ENCODE data around the gene DIAPH2. TPM values are rescaled to one million over a fixed set of nuclear protein-coding genes. Genes with fewer than 3 reads are reported as not detected.

Gene DIAPH2
- total RNA-seq, 2 donors from 2014 or later = 21.5 to 51.8 TPM

DNA sequence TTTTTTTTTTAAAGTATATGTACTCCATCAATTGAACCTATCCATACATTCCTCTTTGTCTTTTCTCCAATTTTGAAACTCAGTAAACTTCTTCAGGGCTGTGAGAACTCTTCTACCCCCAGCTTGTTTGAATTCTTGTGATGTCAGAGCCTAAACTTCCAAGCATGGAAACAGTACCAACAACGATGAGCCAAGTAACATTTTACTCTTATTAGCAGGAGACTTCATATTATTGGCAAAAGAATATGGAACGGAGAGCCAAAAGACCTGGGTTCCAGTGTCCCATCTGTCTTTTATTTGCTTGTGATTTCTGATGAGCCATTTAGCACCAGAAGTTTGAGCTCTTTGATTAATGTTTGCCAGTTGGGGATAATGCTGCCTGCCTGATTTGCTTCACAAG lies 5.3 kb downstream of the DIAPH2 start:
- Mint-ChIP-seq H3K27me3 (ENCODE audit: insufficient read depth) (no peaks in the 10 kb centered on the region), H3K27ac (no peak overlapping the region), H3K36me3 (ENCODE audit: low read depth) (peaks cover 9% of the 10 kb centered on the region), H3K9me3 (no peaks in the 10 kb centered on the region), H3K4me1 (peaks cover 60% of the 10 kb centered on the region), H3K4me3 (no peak overlapping the region)
- 78 to 83% methylated on average over 2 of the region's 2 CpGs for WGBS, 2 experiments (ENCODE audit: insufficient coverage in 1 of 2, insufficient read length in 1 of 2)
- H3K9ac ChIP-seq (ENCODE audit: extremely low read depth, low read length, poor library complexity, severe bottlenecking) = no peak overlapping the region
- H3K9me3 ChIP-seq (ENCODE audit: control insufficient read depth, low read length) = no peaks in the 10 kb centered on the region
- no peak overlapping the region for H3K27ac ChIP-seq (ENCODE audit: low read depth, low read length)
- H3K36me3 ChIP-seq (ENCODE audit: control insufficient read depth, insufficient read depth, low read length) = no peaks in the 10 kb centered on the region
- H3K4me3 ChIP-seq (ENCODE audit: low read length) = no peak overlapping the region
- DNase-seq = no peak
- TF ChIP-seq, protein P1, sequence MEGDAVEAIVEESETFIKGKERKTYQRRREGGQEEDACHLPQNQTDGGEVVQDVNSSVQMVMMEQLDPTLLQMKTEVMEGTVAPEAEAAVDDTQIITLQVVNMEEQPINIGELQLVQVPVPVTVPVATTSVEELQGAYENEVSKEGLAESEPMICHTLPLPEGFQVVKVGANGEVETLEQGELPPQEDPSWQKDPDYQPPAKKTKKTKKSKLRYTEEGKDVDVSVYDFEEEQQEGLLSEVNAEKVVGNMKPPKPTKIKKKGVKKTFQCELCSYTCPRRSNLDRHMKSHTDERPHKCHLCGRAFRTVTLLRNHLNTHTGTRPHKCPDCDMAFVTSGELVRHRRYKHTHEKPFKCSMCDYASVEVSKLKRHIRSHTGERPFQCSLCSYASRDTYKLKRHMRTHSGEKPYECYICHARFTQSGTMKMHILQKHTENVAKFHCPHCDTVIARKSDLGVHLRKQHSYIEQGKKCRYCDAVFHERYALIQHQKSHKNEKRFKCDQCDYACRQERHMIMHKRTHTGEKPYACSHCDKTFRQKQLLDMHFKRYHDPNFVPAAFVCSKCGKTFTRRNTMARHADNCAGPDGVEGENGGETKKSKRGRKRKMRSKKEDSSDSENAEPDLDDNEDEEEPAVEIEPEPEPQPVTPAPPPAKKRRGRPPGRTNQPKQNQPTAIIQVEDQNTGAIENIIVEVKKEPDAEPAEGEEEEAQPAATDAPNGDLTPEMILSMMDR (conservative IDR thresholded peaks at IDR 0.05) = no peak
- no peaks in the 10 kb centered on the region for H3K4me1 ChIP-seq (ENCODE audit: control insufficient read depth, insufficient read depth, low read length)
- H3K27me3 ChIP-seq (ENCODE audit: control insufficient read depth, insufficient read depth, low read length, poor library complexity, severe bottlenecking) = no peaks in the 10 kb centered on the region

DNA sequence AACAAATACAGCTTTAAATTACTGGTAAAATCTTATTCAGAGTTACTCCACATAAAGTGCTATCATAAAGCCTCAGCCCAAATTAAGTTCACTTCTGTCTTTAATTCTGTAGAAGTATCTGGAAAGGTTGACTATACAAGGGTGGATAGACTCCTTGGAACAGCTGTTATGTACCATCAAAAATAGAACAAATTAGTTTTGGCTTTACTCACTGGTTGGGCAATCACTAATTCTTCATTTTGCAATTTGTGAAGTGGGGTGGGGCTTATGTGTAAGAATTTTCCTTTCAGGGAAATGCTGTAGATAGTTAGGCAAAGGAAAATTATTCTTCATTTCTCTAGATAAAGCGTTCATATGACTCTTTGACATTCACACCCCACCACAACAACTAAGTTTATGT lies 7.8 kb downstream of the DIAPH2 start:
- Histone ChIP-seq H3K9me3 (ENCODE audit: control insufficient read depth, low read length) (no peaks in the 10 kb centered on the region), H3K36me3 (ENCODE audit: control insufficient read depth, insufficient read depth, low read length) (no peaks in the 10 kb centered on the region), H3K4me3 (ENCODE audit: low read length) (no peak overlapping the region), H3K27me3 (ENCODE audit: control insufficient read depth, insufficient read depth, low read length, poor library complexity, severe bottlenecking) (no peaks in the 10 kb centered on the region), H3K27ac (ENCODE audit: low read depth, low read length) (no peak overlapping the region), H3K9ac (ENCODE audit: extremely low read depth, low read length, poor library complexity, severe bottlenecking) (no peak overlapping the region), H3K4me1 (ENCODE audit: control insufficient read depth, insufficient read depth, low read length) (no peaks in the 10 kb centered on the region)
- peaks cover 49% of the 10 kb centered on the region for H3K4me1 Mint-ChIP-seq
- no peak for DNase-seq
- no peaks in the 10 kb centered on the region for H3K27me3 Mint-ChIP-seq (ENCODE audit: insufficient read depth)
- H3K36me3 Mint-ChIP-seq (ENCODE audit: low read depth) = peaks cover 23% of the 10 kb centered on the region
- no CpG with 5 or more reads among the region's 1 CpG for WGBS, 2 experiments (ENCODE audit: insufficient coverage in 1 of 2, insufficient read length in 1 of 2)
- H3K9me3 Mint-ChIP-seq = no peaks in the 10 kb centered on the region
- TF ChIP-seq, protein P1 (conservative IDR thresholded peaks at IDR 0.05) = no peak
- no peak overlapping the region for H3K4me3 Mint-ChIP-seq
- H3K27ac Mint-ChIP-seq = no peak overlapping the region

DNA sequence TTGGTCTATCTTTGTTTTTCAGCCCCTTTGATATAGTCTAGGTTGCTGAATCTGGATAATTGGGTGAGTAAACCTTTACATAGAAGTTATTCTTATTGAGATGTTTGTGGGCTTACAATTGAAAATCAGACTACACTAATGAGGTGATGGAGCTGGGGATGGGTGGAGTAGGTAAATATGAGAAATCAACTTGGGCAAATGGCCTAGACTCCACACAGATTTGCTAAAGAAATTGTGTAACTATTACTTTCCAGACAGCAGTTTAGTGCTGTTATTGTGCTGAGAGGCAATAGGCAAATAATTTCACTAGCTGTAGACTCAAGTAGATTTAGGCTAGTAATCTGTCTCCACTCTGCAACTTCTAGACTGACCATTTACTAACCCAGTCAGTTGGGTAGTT lies 8.2 kb downstream of the DIAPH2 start:
- DNase-seq = no peak
- Histone ChIP-seq H3K9ac (ENCODE audit: extremely low read depth, low read length, poor library complexity, severe bottlenecking) (no peak overlapping the region), H3K36me3 (ENCODE audit: control insufficient read depth, insufficient read depth, low read length) (no peaks in the 10 kb centered on the region), H3K27ac (ENCODE audit: low read depth, low read length) (no peak overlapping the region), H3K9me3 (ENCODE audit: control insufficient read depth, low read length) (no peaks in the 10 kb centered on the region), H3K27me3 (ENCODE audit: control insufficient read depth, insufficient read depth, low read length, poor library complexity, severe bottlenecking) (no peaks in the 10 kb centered on the region), H3K4me1 (ENCODE audit: control insufficient read depth, insufficient read depth, low read length) (no peaks in the 10 kb centered on the region), H3K4me3 (ENCODE audit: low read length) (no peak overlapping the region)
- Mint-ChIP-seq H3K4me1 (peaks cover 46% of the 10 kb centered on the region), H3K27me3 (ENCODE audit: insufficient read depth) (no peaks in the 10 kb centered on the region), H3K27ac (no peak overlapping the region), H3K4me3 (no peak overlapping the region), H3K9me3 (no peaks in the 10 kb centered on the region), H3K36me3 (ENCODE audit: low read depth) (peaks cover 23% of the 10 kb centered on the region)
- TF ChIP-seq, protein P1 (conservative IDR thresholded peaks at IDR 0.05) = no peak
